ENCODE measurements around the gene P2RY6.
A peak's percentile ranks its signal among the peaks of the same experiment; 100 is the strongest.

Gene P2RY6

GRCh38 chr11:73294604-73295003 is 22.5 kb downstream of the P2RY6 start:
- no peaks in the 10 kb centered on the region for H3K36me3 ChIP-seq
- no peak overlapping the region for H3K27ac ChIP-seq
- H3K4me3 ChIP-seq (ENCODE audit: low read depth, low read length) = no peak overlapping the region
- no peak for DNase-seq
- H3K27me3 ChIP-seq (ENCODE audit: insufficient read depth, low read depth, severe bottlenecking) = no peaks in the 10 kb centered on the region
- TF ChIP-seq CTCF (IDR thresholded peaks at IDR 0.05; ENCODE audit: low read depth, low read length) = no peak
- H3K9me3 ChIP-seq (ENCODE audit: severe bottlenecking) = no peaks in the 10 kb centered on the region

- Histone ChIP-seq H3K27me3 (ENCODE audit: insufficient read depth, low read depth, severe bottlenecking) (no peaks in the 10 kb centered on the region), H3K27ac (no peak overlapping the region), H3K36me3 (no peaks in the 10 kb centered on the region), H3K9me3 (ENCODE audit: severe bottlenecking) (no peaks in the 10 kb centered on the region), H3K4me3 (ENCODE audit: low read depth, low read length) (no peak overlapping the region)
- peak; percentile 82 for DNase-seq
- TF ChIP-seq CTCF (IDR thresholded peaks at IDR 0.05; ENCODE audit: low read depth, low read length) = peak; percentile 97
These were observed 23.3 kb downstream of the P2RY6 start for GRCh38 chr11:73295241-73295995.

- Histone ChIP-seq H3K4me3 (ENCODE audit: low read depth, low read length) (no peak overlapping the region), H3K36me3 (no peaks in the 10 kb centered on the region), H3K9me3 (ENCODE audit: severe bottlenecking) (no peaks in the 10 kb centered on the region), H3K27me3 (ENCODE audit: insufficient read depth, low read depth, severe bottlenecking) (no peaks in the 10 kb centered on the region), H3K27ac (no peak overlapping the region)
- no peak for TF ChIP-seq CTCF (IDR thresholded peaks at IDR 0.05; ENCODE audit: low read depth, low read length)
- no peak for DNase-seq
These were observed 23.8 kb downstream of the P2RY6 start for GRCh38 chr11:73295996-73296318.

GRCh38 chr11:73296501-73297230 is 24.5 kb downstream of the P2RY6 start:
- Histone ChIP-seq H3K9me3 (ENCODE audit: severe bottlenecking) (no peaks in the 10 kb centered on the region), H3K27ac (no peak overlapping the region), H3K36me3 (no peaks in the 10 kb centered on the region), H3K4me3 (ENCODE audit: low read depth, low read length) (no peak overlapping the region), H3K27me3 (ENCODE audit: insufficient read depth, low read depth, severe bottlenecking) (no peaks in the 10 kb centered on the region)
- no peak for DNase-seq
- no peak for TF ChIP-seq CTCF (IDR thresholded peaks at IDR 0.05; ENCODE audit: low read depth, low read length)

- Histone ChIP-seq H3K4me3 (ENCODE audit: low read depth, low read length) (no peak overlapping the region), H3K9me3 (ENCODE audit: severe bottlenecking) (no peaks in the 10 kb centered on the region), H3K27me3 (ENCODE audit: insufficient read depth, low read depth, severe bottlenecking) (no peaks in the 10 kb centered on the region), H3K36me3 (no peaks in the 10 kb centered on the region), H3K27ac (no peak overlapping the region)
- TF ChIP-seq CTCF (IDR thresholded peaks at IDR 0.05; ENCODE audit: low read depth, low read length) = no peak
- no peak for DNase-seq
These were observed 25.1 kb downstream of the P2RY6 start for GRCh38 chr11:73297231-73297590.

Data from WERI-Rb-1 (cell line).